Activated naive CD4-positive, alpha-beta T cell treated with anti-CD3 and anti-CD28 coated beads for 36 hours (primary cell): Measurements from ENCODE around the gene ZNF32. TPM values are rescaled to one million over a fixed set of nuclear protein-coding genes. Genes with fewer than 3 reads are reported as not detected.
A peak's percentile ranks its signal among the peaks of the same experiment; 100 is the strongest.

Source experiments
- CTCF ChIA-PET: fragments of 350-600 bp; sonication (Branson Sonifier 250); formaldehyde crosslinking; loops from one replicate; lab custom pipeline; 2021; ENCODE audit warnings: antibody characterized with exemption; lab: Charles Lee
- DNase-seq: peaks from one replicate; pipeline ENCODE4 v3.0.0-alpha.2; 2020
- H3K27ac Mint-ChIP-seq: one replicate; pipeline ENCODE4 v1.8.0; 2021; ENCODE audit warnings: mild to moderate bottlenecking, mixed read lengths
- H3K27me3 Mint-ChIP-seq: one replicate; pipeline ENCODE4 v1.8.0; 2021; ENCODE audit warnings: low read depth, mixed read lengths
- H3K36me3 Mint-ChIP-seq: one replicate; pipeline ENCODE4 v1.8.0; 2021; ENCODE audit warnings: low read depth, mixed read lengths
- H3K4me1 Mint-ChIP-seq: one replicate; pipeline ENCODE4 v1.8.0; 2021; ENCODE audit warnings: low read depth, mixed read lengths
- H3K4me3 Mint-ChIP-seq: one replicate; pipeline ENCODE4 v1.8.0; 2021; ENCODE audit warnings: mild to moderate bottlenecking, moderate library complexity, mixed read lengths
- H3K9me3 Mint-ChIP-seq: one replicate; pipeline ENCODE4 v1.8.0; 2021; ENCODE audit warnings: mixed read lengths
- intact Hi-C: fragments of 100-400 bp; cut with micrococcal nuclease; formaldehyde crosslinking; loops from one replicate; pipeline ENCODE4 v1.15.1; 2023
- total RNA-seq, 2 experiments: library from RNA; stranded (reverse); gene quantifications; one replicate each; pipeline ENCODE4 v1.2.3, GENCODE V29; 2021

The ZNF32 gene
- total RNA-seq, 2 experiments from 2014 or later = 17.8 to 17.9 TPM

DNA sequence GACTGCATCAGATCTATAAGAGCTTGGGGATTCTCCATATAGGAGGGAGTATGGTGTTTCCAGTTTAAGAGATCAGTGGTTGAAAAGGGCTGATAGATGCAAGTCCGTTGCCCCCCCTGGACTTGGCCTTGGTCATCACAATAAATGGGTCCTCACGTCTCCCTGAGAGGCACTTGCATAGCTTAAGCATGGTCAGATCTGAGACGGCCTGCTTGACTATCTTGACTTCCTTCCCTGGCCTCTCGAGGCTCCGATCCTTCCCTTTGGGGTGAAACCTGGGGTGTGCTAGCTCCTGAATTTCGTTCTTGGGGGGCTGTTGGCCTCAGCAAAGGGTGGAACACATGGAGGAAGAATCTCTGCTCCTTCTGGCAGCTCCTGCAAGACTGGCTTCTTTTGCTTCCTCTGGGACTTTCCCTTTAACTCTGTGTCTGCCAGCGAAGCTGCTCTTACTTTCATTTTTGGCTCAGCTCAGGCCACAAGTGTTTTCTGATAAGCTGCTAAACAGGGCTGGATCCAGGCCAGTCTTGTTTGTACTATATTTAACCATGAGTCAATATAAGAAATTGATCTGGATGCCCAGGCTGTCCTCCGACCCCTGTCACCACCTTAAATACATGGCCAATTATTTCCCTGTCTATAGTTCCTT lies 53.6 kb downstream of the ZNF32 start:
- CTCF ChIA-PET = interaction anchor here (1.3 kb wide), 1 partner anchor 12 kb away, joined by 3 read pairs; no protein-coding TSS in a partner anchor
- Mint-ChIP-seq H3K27me3 (no peaks in the 10 kb centered on the region), H3K36me3 (no peaks in the 10 kb centered on the region), H3K27ac (peak overlapping the region; percentile 75), H3K4me1 (peaks cover 22% of the 10 kb centered on the region), H3K9me3 (peaks cover 10% of the 10 kb centered on the region), H3K4me3 (peak overlapping the region; percentile 53)
- intact Hi-C loops = loop anchor here (1.0 kb wide), 1 partner anchor 21 kb away; the partner anchor contains the start of gene ZNF239
- DNase-seq = peak; percentile 66

Other genes starting within 250 kb of the ZNF32 start
- gene HNRNPF, start 239.7 kb downstream of the ZNF32 start, total RNA-seq = 100 to 1,000 TPM; 379 to 383 TPM
- 1 to 10 TPM; 2.3 to 2.7 TPM for gene ZNF487, start 211.8 kb downstream of the ZNF32 start, total RNA-seq
- gene ZNF239, start 74.3 kb downstream of the ZNF32 start, total RNA-seq = 1 to 10 TPM; 2.0 to 2.5 TPM
- gene ZNF485, start 42.4 kb downstream of the ZNF32 start, total RNA-seq = 1 to 10 TPM; 5.2 to 5.4 TPM